ENCODE measurements around the gene GPBP1L1. TPM values are rescaled to one million over a fixed set of nuclear protein-coding genes. Genes with fewer than 3 reads are reported as not detected.

Gene GPBP1L1
- total RNA-seq, 1 experiment from 2014 or later = 110 TPM

DNA sequence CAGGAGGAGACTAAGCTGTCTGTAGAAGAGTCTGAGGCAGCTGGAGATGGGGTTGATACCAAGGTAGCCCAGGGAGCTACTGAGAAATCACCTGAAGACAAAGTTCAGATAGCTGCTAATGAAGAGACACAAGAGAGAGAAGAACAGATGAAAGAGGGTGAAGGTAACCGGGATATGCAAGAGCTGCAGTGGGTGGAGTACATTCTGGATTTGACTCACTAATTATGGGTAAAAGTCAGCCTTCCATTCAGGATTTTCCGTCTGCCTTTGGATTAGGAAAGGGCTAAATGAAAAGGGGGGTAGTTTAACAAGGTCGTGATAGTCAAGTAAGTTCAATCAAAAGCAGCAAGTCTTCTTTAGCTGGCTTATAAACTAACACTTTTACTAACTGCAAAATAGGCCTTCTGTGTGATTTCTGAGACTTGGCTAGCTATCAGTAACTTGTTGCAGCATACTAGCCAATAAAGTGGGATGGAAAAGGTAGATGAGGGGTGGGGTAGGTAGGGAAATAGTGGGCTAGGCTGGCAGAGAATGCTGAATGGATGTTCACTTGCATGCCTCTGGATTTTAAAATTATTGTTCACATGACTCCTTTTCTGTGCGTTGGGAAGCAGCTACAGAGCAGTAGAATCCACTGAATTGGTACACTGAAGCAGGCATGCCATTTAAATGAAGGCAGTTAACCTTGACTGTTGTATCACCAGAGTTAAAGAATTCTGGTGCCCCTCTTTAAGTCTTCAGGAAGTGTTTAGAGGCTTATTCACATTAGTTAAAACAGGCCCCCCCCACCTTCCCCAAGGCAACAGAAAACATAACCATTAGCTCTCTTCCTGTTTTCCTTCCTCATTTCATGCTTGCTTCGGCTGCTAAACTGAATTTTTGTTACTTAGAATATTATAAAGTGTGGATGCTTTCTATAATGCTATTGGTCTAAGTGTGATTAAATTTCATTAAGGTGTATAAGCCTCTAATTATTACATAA is 77.9 kb downstream of the GPBP1L1 start:
- Histone ChIP-seq H2AFZ (ENCODE audit: low read depth, low read length, poor library complexity, severe bottlenecking) (no peak overlapping the region), H3K36me3 (ENCODE audit: control insufficient read depth in 1 of 2, insufficient read depth in 2 of 2, low read length in 2 of 2) (peaks cover 37 to 58% of the 10 kb centered on the region in 2 experiments), H3K27ac (ENCODE audit: low read depth, low read length) (no peak overlapping the region), H3K4me3 (replicated peaks in 1 of 2; ENCODE audit: low read depth in 1 of 2, low read length in 2 of 2) (no peak overlapping the region), H3K9ac (ENCODE audit: low read length) (no peak overlapping the region), H3K4me1 (ENCODE audit: control insufficient read depth in 1 of 2, insufficient read depth in 2 of 2, low read length in 2 of 2) (no peaks in the 10 kb centered on the region), H3K4me2 (ENCODE audit: low read length) (no peak overlapping the region), H3K9me2 (ENCODE audit: insufficient read depth) (no peaks in the 10 kb centered on the region), H3K27me3 (ENCODE audit: insufficient read depth, low read length) (no peaks in the 10 kb centered on the region), H4K20me1 (ENCODE audit: insufficient read depth) (peaks cover 14% of the 10 kb centered on the region; the same call in 1 of the 2 replicates), H3K9me3 (ENCODE audit: control insufficient read depth in 1 of 2, insufficient read depth in 1 of 2, low read depth in 1 of 2, low read length in 2 of 2) (no peaks in the 10 kb centered on the region), H3K79me2 (ENCODE audit: insufficient read depth, low read length) (peaks cover 89% of the 10 kb centered on the region)
- DNase-seq (ENCODE audit: low read depth, low spot score) (no peak), ATAC-seq (no peak)
- no peak for TF ChIP-seq EGR1 (IDR thresholded peaks at IDR 0.05; ENCODE audit: low read depth)
- no peak for TF ChIP-seq SIN3A (IDR thresholded peaks at IDR 0.05; ENCODE audit: low read depth)
- no peak for TF ChIP-seq ZFX (IDR thresholded peaks at IDR 0.05)
- TF ChIP-seq CBX3 (IDR thresholded peaks at IDR 0.05; ENCODE audit: low read depth) = no peak
- TF ChIP-seq EZH2phosphoT487 (IDR thresholded peaks at IDR 0.05; ENCODE audit: borderline replicate concordance) = no peak
- TF ChIP-seq, protein P1, sequence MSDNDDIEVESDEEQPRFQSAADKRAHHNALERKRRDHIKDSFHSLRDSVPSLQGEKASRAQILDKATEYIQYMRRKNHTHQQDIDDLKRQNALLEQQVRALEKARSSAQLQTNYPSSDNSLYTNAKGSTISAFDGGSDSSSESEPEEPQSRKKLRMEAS (IDR thresholded peaks at IDR 0.05) = no peak
- TF ChIP-seq CTCF (IDR thresholded peaks at IDR 0.05 in 2 of 3, conservative IDR thresholded peaks at IDR 0.05 in 1 of 3; ENCODE audit: borderline replicate concordance in 1 of 3, insufficient read depth in 1 of 3, low read depth in 2 of 3, low read length in 2 of 3) = no peak
- no peak for TF ChIP-seq POLR2AphosphoS5 (IDR thresholded peaks at IDR 0.05; ENCODE audit: low read depth, low read length)
- TF ChIP-seq ELF1 (IDR thresholded peaks at IDR 0.05; ENCODE audit: borderline replicate concordance, low read depth) = no peak
- no peak for TF ChIP-seq TCF7L2 (IDR thresholded peaks at IDR 0.05; ENCODE audit: borderline replicate concordance, extremely low read depth, insufficient read depth, insufficient read length)
- TF ChIP-seq ZNF274 (IDR thresholded peaks at IDR 0.05; ENCODE audit: low read depth, low read length) = no peak
- TF ChIP-seq FOSL1 (IDR thresholded peaks at IDR 0.05; ENCODE audit: low read depth) = no peak
- TF ChIP-seq, protein P2, sequence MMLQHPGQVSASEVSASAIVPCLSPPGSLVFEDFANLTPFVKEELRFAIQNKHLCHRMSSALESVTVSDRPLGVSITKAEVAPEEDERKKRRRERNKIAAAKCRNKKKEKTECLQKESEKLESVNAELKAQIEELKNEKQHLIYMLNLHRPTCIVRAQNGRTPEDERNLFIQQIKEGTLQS (IDR thresholded peaks at IDR 0.05) = no peak
- TF ChIP-seq ZBTB33 (IDR thresholded peaks at IDR 0.05; ENCODE audit: extremely low read depth, insufficient replicate concordance, low read length) = no peak
- TF ChIP-seq SRF (IDR thresholded peaks at IDR 0.05; ENCODE audit: low read depth) = no peak
- intact Hi-C loops (cut with micrococcal nuclease) = no loop called here
- ChIA-PET RAD21 (ENCODE audit: low non-redundant PET in 1 of 2, low total read pairs in 2 of 2, uncharacterized antibody in 2 of 2, unreplicated experiment in 2 of 2) (no interaction called here), POLR2A (interaction anchor here (1.1 kb wide), 1 partner anchor 25 kb away, joined by 3 read pairs; no protein-coding TSS in a partner anchor), CTCF (no interaction called here)
- no TSS peak for BruUV-seq (replicated peaks)

Measured in HCT116 (cell line).